Body of pancreas (tissue), 4 donors: Measurements from ENCODE around the gene FSCB. TPM values are rescaled to one million over a fixed set of nuclear protein-coding genes. Genes with fewer than 3 reads are reported as not detected.

ENCODE experiments used
- ATAC-seq: fragments of 150-250 bp; one replicate; pipeline ENCODE4 v1.9.1; 2016
- DNase-seq, 4 donors: peaks; one replicate each; pipeline ENCODE4 v3.0.0-alpha.2; 2019
- H3K27ac ChIP-seq, 4 donors: fragments of 200-600 bp; sonication (generic); 1 replicate in 3 of 4; 2 replicates in 1 of 4; pipeline versions ENCODE4 v1.5.1 to v1.6.1; 2016 to 2019; ENCODE audit warnings: mild to moderate bottlenecking in 1 of 4, mixed read lengths in 1 of 4, moderate library complexity in 1 of 4
- H3K27me3 ChIP-seq, 2 donors: fragments of 200-600 bp; sonication (generic); one replicate each; pipeline ENCODE4 v1.6.0; 2016; ENCODE audit warnings: mild to moderate bottlenecking in 1 of 2
- H3K36me3 ChIP-seq, 2 donors: fragments of 200-600 bp; sonication (generic); replicated peaks in 1 of 2; 2 replicates each; pipeline ENCODE4 v1.5.1; 2016; ENCODE audit warnings: low read depth in 2 of 2; ENCODE audit not compliant: insufficient read depth in 1 of 2
- H3K4me1 ChIP-seq: fragments of 200-600 bp; sonication (generic); one replicate; pipeline ENCODE4 v1.6.0; 2016
- H3K4me3 ChIP-seq, 2 donors: fragments of 200-600 bp; sonication (generic); 1 replicate in 1 of 2; 2 replicates in 1 of 2; pipeline ENCODE4 v1.5.1; 2016 to 2019
- H3K9me3 ChIP-seq, 3 donors: fragments of 200-600 bp; sonication (generic); 1 replicate in 2 of 3; 2 replicates in 1 of 3; pipeline ENCODE4 v1.5.1; 2016
- CTCF ChIP-seq, 7 experiments: fragments of 450-650 bp in 4 of 7; fragments of 200-600 bp in 3 of 7; sonication (generic) in 3 of 7; IDR thresholded peaks; one replicate each; pipeline ENCODE4 v1.5.1; 2016 to 2019; ENCODE audit warnings: antibody characterized with exemption in 7 of 7
- POLR2A ChIP-seq, 3 donors: fragments of 450-650 bp; IDR thresholded peaks; one replicate each; pipeline ENCODE4 v1.6.1; 2016; ENCODE audit warnings: antibody characterized with exemption in 3 of 3, mild to moderate bottlenecking in 2 of 3
- WGBS, 2 donors: methylation state at CpG; one replicate each; pipeline ENCODE4 v1.1.5; 2017; 5-methylcytosine and 5-hydroxymethylcytosine counted together
- intact Hi-C: fragments of 100-400 bp; cut with DNase I; formaldehyde crosslinking; loops from one replicate; pipeline ENCODE4 v1.15.1; 2023
- total RNA-seq, 2 donors: library from RNA; depleted of rRNA; stranded (reverse); fragments of >200 nt; gene quantifications; one replicate each; pipeline ENCODE4 v1.1.0, GENCODE V29; 2016

The FSCB gene
- total RNA-seq, 2 donors from 2014 or later = under 0.01 TPM; not detected in 1

GRCh38 chr14:44497148-44497547 is 9.9 kb downstream of the FSCB start:
- no peak for ATAC-seq

GRCh38 chr14:44494137-44494536 is 12.9 kb downstream of the FSCB start:
- DNase-seq (no peak), ATAC-seq (no peak)
- H3K4me3 ChIP-seq = no peak overlapping the region
- intact Hi-C loops = no loop called here
- no peaks in the 10 kb centered on the region for H3K27me3 ChIP-seq
- H3K9me3 ChIP-seq = no peaks in the 10 kb centered on the region
- H3K36me3 ChIP-seq = no peaks in the 10 kb centered on the region
- TF ChIP-seq POLR2A (IDR thresholded peaks at IDR 0.05) (no peak), CTCF (IDR thresholded peaks at IDR 0.05) (no peak)
- H3K27ac ChIP-seq = no peak overlapping the region
- no peaks in the 10 kb centered on the region for H3K4me1 ChIP-seq

More at GRCh38 chr14:44497148-44497547, 9.9 kb downstream of the FSCB start:
- H3K4me3 ChIP-seq = no peak overlapping the region
- H3K36me3 ChIP-seq = no peaks in the 10 kb centered on the region
- intact Hi-C loops = no loop called here
- H3K9me3 ChIP-seq = no peaks in the 10 kb centered on the region
- 58 to 68% methylated on average over 1 of the region's 1 CpG for WGBS, 2 donors
- H3K27ac ChIP-seq = no peak overlapping the region
- TF ChIP-seq CTCF (IDR thresholded peaks at IDR 0.05) (no peak), POLR2A (IDR thresholded peaks at IDR 0.05) (no peak)
- H3K27me3 ChIP-seq = no peaks in the 10 kb centered on the region
- no peak for DNase-seq
- no peaks in the 10 kb centered on the region for H3K4me1 ChIP-seq

- H3K27me3 ChIP-seq = no peaks in the 10 kb centered on the region
- H3K36me3 ChIP-seq = no peaks in the 10 kb centered on the region
- H3K27ac ChIP-seq = no peak overlapping the region
- WGBS, 2 donors = 54 to 73% methylated on average over 2 of the region's 2 CpGs
- intact Hi-C loops = no loop called here
- TF ChIP-seq CTCF (IDR thresholded peaks at IDR 0.05) (no peak), POLR2A (IDR thresholded peaks at IDR 0.05) (no peak)
- H3K9me3 ChIP-seq = no peaks in the 10 kb centered on the region
- no peak for DNase-seq
- ATAC-seq = no peak
- H3K4me3 ChIP-seq = no peak overlapping the region
- H3K4me1 ChIP-seq = no peaks in the 10 kb centered on the region
Measured at GRCh38 chr14:44490966-44491365, 16.1 kb downstream of the FSCB start.

- no peak for TF ChIP-seq CTCF (IDR thresholded peaks at IDR 0.05)
- no peak for TF ChIP-seq POLR2A (IDR thresholded peaks at IDR 0.05)
- intact Hi-C loops = no loop called here
- DNase-seq (no peak), ATAC-seq (no peak)
- Histone ChIP-seq H3K9me3 (no peaks in the 10 kb centered on the region), H3K4me1 (no peaks in the 10 kb centered on the region), H3K27me3 (no peaks in the 10 kb centered on the region), H3K36me3 (no peaks in the 10 kb centered on the region), H3K4me3 (no peak overlapping the region), H3K27ac (no peak overlapping the region)
- 55 to 62% methylated on average over 1 of the region's 1 CpG for WGBS, 2 donors
Measured at GRCh38 chr14:44477953-44478352, 29.1 kb downstream of the FSCB start.

- H3K27me3 ChIP-seq = no peaks in the 10 kb centered on the region
- no peaks in the 10 kb centered on the region for H3K4me1 ChIP-seq
- no peaks in the 10 kb centered on the region for H3K36me3 ChIP-seq
- no peak for TF ChIP-seq POLR2A (IDR thresholded peaks at IDR 0.05)
- no peaks in the 10 kb centered on the region for H3K9me3 ChIP-seq
- ATAC-seq (no peak), DNase-seq (no peak)
- H3K4me3 ChIP-seq = no peak overlapping the region
- no peak overlapping the region for H3K27ac ChIP-seq
- intact Hi-C loops = no loop called here
Measured at GRCh38 chr14:44468771-44469170, 38.3 kb downstream of the FSCB start.
